PC-9 (cell line): Measurements from ENCODE around the gene SELENOF. TPM values are rescaled to one million over a fixed set of nuclear protein-coding genes. Genes with fewer than 3 reads are reported as not detected.
"Not testable (repeated sequence)": the region's sequence is repeated elsewhere in the genome, so short reads cannot be mapped to it uniquely, and the experiment has no call there.

ENCODE experiments used
- BruUV-seq: library from RNA; stranded (reverse); fragments of 400-500 nt; replicated peaks from 2 replicates; lab custom pipeline; 2021; lab: Mats Ljungman, UMichigan
- CTCF ChIA-PET: fragments of 300-600 bp; sonication (Branson Sonifier 250); formaldehyde crosslinking; loops from one replicate; lab custom pipeline; 2022; ENCODE audit warnings: antibody characterized with exemption; lab: Charles Lee
- POLR2A ChIA-PET: fragments of 300-600 bp; sonication (Branson Sonifier 250); formaldehyde crosslinking; loops from one replicate; lab custom pipeline; 2022; ENCODE audit warnings: antibody characterized with exemption; ENCODE audit not compliant: unreplicated experiment; lab: Charles Lee
- DNase-seq, 2 experiments: peaks; one replicate each; pipeline versions ENCODE4 v3.0.0 to v3.0.0-alpha.2; 2015 to 2022; ENCODE audit warnings: mixed read lengths in 1 of 2
- H2AFZ ChIP-seq: fragments of 200-600 bp; sonication (generic); 2 replicates; pipeline ENCODE4 v1.8.1; 2017; ENCODE audit warnings: antibody characterized with exemption
- H3F3A ChIP-seq: fragments of 200-600 bp; sonication (generic); 2 replicates; pipeline ENCODE4 v1.8.1; 2017; ENCODE audit warnings: antibody characterized with exemption, mild to moderate bottlenecking, low read depth; ENCODE audit not compliant: insufficient read depth
- H3K27ac ChIP-seq: fragments of 200-600 bp; sonication (generic); 2 replicates; pipeline ENCODE4 v1.6.1; 2016; ENCODE audit warnings: mixed run types
- H3K27me3 ChIP-seq: fragments of 200-600 bp; sonication (generic); 2 replicates; pipeline ENCODE4 v1.6.1; 2016; ENCODE audit warnings: low read depth, mixed run types; ENCODE audit not compliant: insufficient read depth
- H3K36me3 ChIP-seq: fragments of 200-600 bp; sonication (generic); 2 replicates; pipeline ENCODE4 v1.6.1; 2016; ENCODE audit warnings: low read depth, mixed run types
- H3K4me1 ChIP-seq: fragments of 200-600 bp; sonication (generic); replicated peaks from 2 replicates; pipeline ENCODE4 v1.6.1; 2016; ENCODE audit warnings: mixed run types; ENCODE audit not compliant: insufficient read depth
- H3K4me2 ChIP-seq: fragments of 200-600 bp; sonication (generic); 2 replicates; pipeline ENCODE4 v1.6.1; 2017; ENCODE audit warnings: mixed run types
- H3K4me3 ChIP-seq: fragments of 200-600 bp; sonication (generic); 2 replicates; pipeline ENCODE4 v1.6.1; 2016; ENCODE audit warnings: mixed run types
- H3K79me2 ChIP-seq: fragments of 200-600 bp; sonication (generic); 2 replicates; pipeline ENCODE4 v1.6.1; 2017; ENCODE audit warnings: low read depth, mixed run types
- H3K9me2 ChIP-seq: fragments of 200-600 bp; sonication (generic); 2 replicates; pipeline ENCODE4 v1.8.1; 2017; ENCODE audit warnings: mild to moderate bottlenecking; ENCODE audit not compliant: insufficient read depth
- H3K9me3 ChIP-seq: fragments of 200-600 bp; sonication (generic); 2 replicates; pipeline ENCODE4 v1.8.1; 2016; ENCODE audit warnings: low read depth; ENCODE audit not compliant: insufficient read depth
- H4K20me1 ChIP-seq: fragments of 200-600 bp; sonication (generic); 2 replicates; pipeline ENCODE4 v1.8.1; 2017; ENCODE audit not compliant: insufficient read depth
- CTCF ChIP-seq: fragments of 200-600 bp; sonication (generic); conservative IDR thresholded peaks from 2 replicates; pipeline ENCODE4 v1.6.1; 2017; ENCODE audit warnings: mixed run types, antibody characterized with exemption, mild to moderate bottlenecking, moderate library complexity
- EZH2 ChIP-seq: fragments of 200-600 bp; sonication (generic); IDR thresholded peaks from 2 replicates; pipeline ENCODE4 v1.8.0; 2017; ENCODE audit warnings: antibody characterized with exemption, low read depth
- intact Hi-C: fragments of 100-400 bp; cut with micrococcal nuclease; formaldehyde crosslinking; loops from one replicate; pipeline ENCODE4 v1.10.0; 2022; ENCODE audit not compliant: unreplicated experiment
- total RNA-seq: library from RNA; stranded (reverse); gene quantifications from 2 replicates; pipeline ENCODE4 v1.2.3, GENCODE V29; 2021

The SELENOF gene
- total RNA-seq, 1 experiment from 2014 or later: 137 TPM

- H3K4me3 ChIP-seq: no peak overlapping the region
- CTCF ChIA-PET: no interaction called here
- H3K79me2 ChIP-seq: peaks cover 6% of the 10 kb centered on the region; the same call in 1 of the 2 replicates
- H3K9me2 ChIP-seq: no peaks in the 10 kb centered on the region
- no peaks in the 10 kb centered on the region for H3K27me3 ChIP-seq
- no peak overlapping the region for H3K27ac ChIP-seq
- no peaks in the 10 kb centered on the region for H3K9me3 ChIP-seq
- H3K36me3 ChIP-seq: peaks cover 9% of the 10 kb centered on the region; the same call in 1 of the 2 replicates
- peaks cover 11% of the 10 kb centered on the region; the same call in 1 of the 2 replicates for H3F3A ChIP-seq
- H3K4me1 ChIP-seq: peaks cover 7% of the 10 kb centered on the region; the same call in 1 of the 2 replicates
- intact Hi-C loops: no loop called here
- H2AFZ ChIP-seq: no peak overlapping the region
- DNase-seq: no peak
- TF ChIP-seq EZH2 (no peak), CTCF (no peak)
- BruUV-seq: no TSS peak
- no peaks in the 10 kb centered on the region for H4K20me1 ChIP-seq
- H3K4me2 ChIP-seq: no peak overlapping the region
- POLR2A ChIA-PET: no interaction called here
These were observed 41.8 kb downstream of the SELENOF start for GRCh38 chr1:86872086-86872485.

GRCh38 chr1:86871001-86871400 lies 42.9 kb downstream of the SELENOF start:
- Histone ChIP-seq H3K9me3 (no peaks in the 10 kb centered on the region), H3K27ac (no peak overlapping the region), H3F3A (peaks cover 11% of the 10 kb centered on the region; the same call in 1 of the 2 replicates), H2AFZ (no peak overlapping the region), H3K36me3 (peaks cover 6% of the 10 kb centered on the region; the same call in 1 of the 2 replicates), H3K4me3 (no peak overlapping the region), H4K20me1 (peaks cover 7% of the 10 kb centered on the region; the same call in 1 of the 2 replicates), H3K9me2 (no peaks in the 10 kb centered on the region), H3K4me2 (no peak overlapping the region), H3K4me1 (peaks cover 11% of the 10 kb centered on the region), H3K79me2 (peaks cover 4% of the 10 kb centered on the region; the same call in 1 of the 2 replicates), H3K27me3 (no peaks in the 10 kb centered on the region)
- TF ChIP-seq EZH2 (no peak), CTCF (no peak)
- intact Hi-C loops: no loop called here
- BruUV-seq: no TSS peak
- DNase-seq: no peak
- ChIA-PET POLR2A (no interaction called here), CTCF (no interaction called here)

DNA sequence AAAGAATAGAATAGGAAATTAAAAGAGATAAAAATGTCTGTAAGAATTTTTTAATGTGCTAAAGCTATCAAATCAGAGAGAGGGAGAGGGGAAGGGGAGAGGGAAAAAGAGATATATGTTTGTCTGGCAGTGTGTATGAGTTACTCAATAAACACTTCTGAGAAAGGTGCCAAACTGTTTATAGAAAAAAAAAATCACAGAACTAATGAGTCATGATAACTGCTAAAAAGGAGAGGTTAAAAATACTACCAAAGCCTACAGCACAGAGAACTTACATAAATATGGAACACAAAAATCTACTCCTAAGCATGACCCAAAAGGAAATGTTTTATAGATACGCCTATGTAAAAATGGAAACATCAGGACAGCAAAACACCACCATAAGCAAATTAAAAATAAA lies 45.4 kb downstream of the SELENOF start:
- peaks cover 7% of the 10 kb centered on the region; the same call in 1 of the 2 replicates for H4K20me1 ChIP-seq
- H3K27ac ChIP-seq: peak overlapping the region; percentile 2; the same call in 1 of the 2 replicates
- H3K9me3 ChIP-seq: no peaks in the 10 kb centered on the region
- H3K9me2 ChIP-seq: no peaks in the 10 kb centered on the region
- TF ChIP-seq CTCF: no peak
- no peak for TF ChIP-seq EZH2
- intact Hi-C loops: no loop called here
- peaks cover 11% of the 10 kb centered on the region; the same call in 1 of the 2 replicates for H3F3A ChIP-seq
- DNase-seq: no peak
- no peak overlapping the region for H3K4me3 ChIP-seq
- H3K79me2 ChIP-seq: peaks cover 4% of the 10 kb centered on the region; the same call in 1 of the 2 replicates
- ChIA-PET POLR2A (no interaction called here), CTCF (no interaction called here)
- H2AFZ ChIP-seq: no peak overlapping the region
- BruUV-seq: no TSS peak
- H3K4me1 ChIP-seq: peaks cover 11% of the 10 kb centered on the region
- no peaks in the 10 kb centered on the region for H3K27me3 ChIP-seq
- no peak overlapping the region for H3K4me2 ChIP-seq
- H3K36me3 ChIP-seq: peaks cover 6% of the 10 kb centered on the region; the same call in 1 of the 2 replicates

DNA sequence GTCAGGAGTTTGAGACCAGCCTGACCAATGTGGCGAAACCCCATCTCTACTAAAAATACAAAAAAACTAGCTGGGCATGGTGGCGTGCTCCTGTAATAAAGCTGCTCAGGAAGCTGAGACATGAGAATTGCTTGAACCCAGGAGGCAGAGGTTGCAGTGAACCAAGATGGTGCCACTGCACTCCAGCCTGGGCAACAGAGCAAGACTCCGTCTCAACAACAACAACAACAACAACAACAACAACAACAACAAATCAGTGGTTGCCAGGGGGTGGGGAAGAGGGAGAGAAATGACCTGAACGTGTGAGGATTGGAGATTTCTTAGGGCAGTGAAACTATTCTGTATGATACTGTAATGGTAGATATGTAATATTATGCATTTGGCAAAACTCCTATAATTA lies 46.6 kb downstream of the SELENOF start:
- H3K27me3 ChIP-seq, DNase-seq, H3K4me2 ChIP-seq, H3K27ac ChIP-seq, BruUV-seq, POLR2A ChIA-PET, intact Hi-C loops, H3K4me3 ChIP-seq, H3K79me2 ChIP-seq, H4K20me1 ChIP-seq, H3K9me3 ChIP-seq, H3K9me2 ChIP-seq, H2AFZ ChIP-seq: not testable (repeated sequence)
- Histone ChIP-seq H3K36me3 (peaks cover 13% of the 10 kb centered on the region), H3F3A (peaks cover 11% of the 10 kb centered on the region; the same call in 1 of the 2 replicates), H3K4me1 (peaks cover 11% of the 10 kb centered on the region)
- CTCF ChIA-PET: interaction anchor here (0.6 kb wide), 1 partner anchor 64 kb away, joined by 3 read pairs; no protein-coding TSS in a partner anchor
